HL-60 (cell line): ENCODE data around the gene ZNF746.

Experiments used
- DNase-seq, 2 experiments: peaks; one replicate each; pipeline ENCODE4 v3.0.0-alpha.2; 2010 to 2020; ENCODE audit warnings: low read depth in 1 of 2, low spot score in 1 of 2
- H3K27ac ChIP-seq: fragments of 250-450 bp; sonication (Bioruptor Pico); replicated peaks from 2 replicates; pipeline ENCODE4 v1.5.1; 2020; ENCODE audit warnings: mild to moderate bottlenecking, moderate library complexity
- H3K27me3 ChIP-seq: fragments of 250-450 bp; sonication (Bioruptor Pico); 2 replicates; pipeline ENCODE4 v1.5.1; 2021; ENCODE audit warnings: mild to moderate bottlenecking, moderate library complexity; ENCODE audit not compliant: insufficient read depth, poor library complexity, severe bottlenecking
- H3K4me3 ChIP-seq: replicated peaks from 2 replicates; pipeline ENCODE4 v1.5.1; 2011; ENCODE audit warnings: mild to moderate bottlenecking, control low read depth, low read length; ENCODE audit not compliant: insufficient read depth
- CTCF ChIP-seq: IDR thresholded peaks from one replicate; pipeline ENCODE4 v1.5.1; 2011; ENCODE audit warnings: low read length, control low read depth, inconsistent platforms; ENCODE audit not compliant: insufficient read depth
- GABPA ChIP-seq: IDR thresholded peaks from 2 replicates; pipeline ENCODE4 v1.6.1; 2012; ENCODE audit warnings: low read depth
- POLR2AphosphoS5 ChIP-seq: IDR thresholded peaks from 2 replicates; pipeline ENCODE4 v1.6.1; 2012; ENCODE audit warnings: low read depth
- REST ChIP-seq: IDR thresholded peaks from 2 replicates; pipeline ENCODE4 v1.6.1; 2012; ENCODE audit warnings: low read depth; ENCODE audit not compliant: insufficient replicate concordance
- SPI1 ChIP-seq: IDR thresholded peaks from 2 replicates; pipeline ENCODE4 v1.6.1; 2012; ENCODE audit warnings: low read depth, mild to moderate bottlenecking, borderline replicate concordance

ZNF746 gene

GRCh38 chr7:149490083-149490760 is 7.4 kb downstream of the ZNF746 start:
- H3K4me3 ChIP-seq: no peak overlapping the region
- TF ChIP-seq POLR2AphosphoS5: no peak
- TF ChIP-seq SPI1: no peak
- TF ChIP-seq REST: no peak
- TF ChIP-seq CTCF: no peak
- no peak for TF ChIP-seq GABPA
- no peaks in the 10 kb centered on the region for H3K27me3 ChIP-seq
- H3K27ac ChIP-seq: no peak overlapping the region
- DNase-seq: no peak

- no peak overlapping the region for H3K27ac ChIP-seq
- no peak for TF ChIP-seq POLR2AphosphoS5
- no peak for TF ChIP-seq SPI1
- TF ChIP-seq GABPA: no peak
- TF ChIP-seq CTCF: no peak
- no peak for TF ChIP-seq REST
- DNase-seq: no peak
- no peak overlapping the region for H3K4me3 ChIP-seq
- no peaks in the 10 kb centered on the region for H3K27me3 ChIP-seq
Measured at GRCh38 chr7:149489391-149490024, 8.1 kb downstream of the ZNF746 start.

- DNase-seq: no peak
- H3K27ac ChIP-seq: no peak overlapping the region
- no peak for TF ChIP-seq SPI1
- no peak for TF ChIP-seq POLR2AphosphoS5
- no peak for TF ChIP-seq GABPA
- TF ChIP-seq REST: no peak
- no peak for TF ChIP-seq CTCF
- no peaks in the 10 kb centered on the region for H3K27me3 ChIP-seq
- H3K4me3 ChIP-seq: no peak overlapping the region
Measured at GRCh38 chr7:149479568-149479967, 18.0 kb downstream of the ZNF746 start.
